NCI-H2196 treated with DMSO at 0.1 percent for 48 hours (cell line): Measurements from ENCODE around the gene GZF1.
A peak's percentile ranks its signal among the peaks of the same experiment; 100 is the strongest.
"Not testable (repeated sequence)": the region's sequence is repeated elsewhere in the genome, so short reads cannot be mapped to it uniquely, and the experiment has no call there.

Experiments used
- DNase-seq: peaks from one replicate; lab custom pipeline; 2025; ENCODE audit not compliant: unreplicated experiment; lab: John Stamatoyannopoulos, UW

GZF1 gene

GRCh38 chr20:23344336-23344735, 17.6 kb upstream of the GZF1 start:
- DNase-seq = no peak

GRCh38 chr20:23346002-23346401, 16.0 kb upstream of the GZF1 start:
- DNase-seq = no peak

GRCh38 chr20:23347791-23348190, 14.2 kb upstream of the GZF1 start:
- DNase-seq = no peak

GRCh38 chr20:23348510-23348909, 13.5 kb upstream of the GZF1 start:
- DNase-seq = not testable (repeated sequence)

- DNase-seq = peak; percentile 68
Measured at GRCh38 chr20:23349338-23350195, 12.4 kb upstream of the GZF1 start.

GRCh38 chr20:23350196-23350903, 11.6 kb upstream of the GZF1 start, which contains the start of gene NXT1:
Gene NXT1 (plus strand): TSS chr20:23350791. CDS start chr20:23354042, 3,251 bp downstream.
- DNase-seq = peak; percentile 93

- DNase-seq = peak; percentile 21
Measured at GRCh38 chr20:23350904-23351838, 10.8 kb upstream of the GZF1 start.

GRCh38 chr20:23356203-23356602, 5.8 kb upstream of the GZF1 start:
- no peak for DNase-seq

GRCh38 chr20:23357767-23358562, 4.0 kb upstream of the GZF1 start:
- peak; percentile 97 for DNase-seq

- no peak for DNase-seq
Measured at GRCh38 chr20:23358563-23358906, 3.4 kb upstream of the GZF1 start.

- no peak for DNase-seq
Measured at GRCh38 chr20:23358923-23359593, 2.9 kb upstream of the GZF1 start.

- no peak for DNase-seq
Measured at GRCh38 chr20:23360531-23360930, 1.5 kb upstream of the GZF1 start.

GRCh38 chr20:23361119-23361475, 885 bp upstream of the GZF1 start:
- no peak for DNase-seq

GRCh38 chr20:23362392-23363256, 642 bp downstream of the GZF1 start:
- no peak for DNase-seq

- no peak for DNase-seq
Measured at GRCh38 chr20:23363257-23363649, 1.3 kb downstream of the GZF1 start.

GRCh38 chr20:23365390-23366165, 3.6 kb downstream of the GZF1 start:
- no peak for DNase-seq

GRCh38 chr20:23366384-23366783, 4.4 kb downstream of the GZF1 start:
- no peak for DNase-seq

GRCh38 chr20:23367770-23368169, 5.8 kb downstream of the GZF1 start:
- DNase-seq = no peak
